Pancreas (tissue), 10 donors: ENCODE data around the gene DHDH. TPM values are rescaled to one million over a fixed set of nuclear protein-coding genes. Genes with fewer than 3 reads are reported as not detected.

Source experiments
- ATAC-seq, 4 donors: fragments of 200-7000 bp; cut with Tn5 transposase; one replicate each; pipeline versions ENCODE4 v1.8.0 to v1.9.1; 2020; ENCODE audit warnings: mild to moderate bottlenecking in 4 of 4, moderate library complexity in 4 of 4
- DNase-seq, 6 donors: peaks; one replicate each; pipeline ENCODE4 v3.0.0-alpha.2; 2020
- FAIRE-seq: peaks from 2 replicates; lab custom pipeline; 2012; peaks lifted over from hg19 to GRCh38; lab: Jason Lieb, UNC
- H3K27ac ChIP-seq, 4 donors: fragments of 200-600 bp; sonication (generic); 1 replicate in 3 of 4; 2 replicates in 1 of 4; pipeline versions ENCODE4 v1.5.0 to v1.8.0; 2020
- H3K27me3 ChIP-seq, 4 donors: fragments of 200-600 bp; one replicate each; pipeline ENCODE4 v1.8.0; 2021
- H3K36me3 ChIP-seq, 3 donors: fragments of 200-600 bp; sonication (generic) in 1 of 3; one replicate each; pipeline versions ENCODE4 v1.5.0 to v1.8.0; 2020 to 2021
- H3K4me1 ChIP-seq, 3 donors: fragments of 200-600 bp; one replicate each; pipeline ENCODE4 v1.8.0; 2021
- H3K4me3 ChIP-seq, 4 donors: fragments of 200-600 bp; sonication (generic) in 2 of 4; one replicate each; pipeline versions ENCODE4 v1.5.0 to v1.8.0; 2020 to 2021
- H3K9me3 ChIP-seq, 4 donors: fragments of 200-600 bp; one replicate each; pipeline ENCODE4 v1.8.0; 2021
- WGBS, 2 donors: extraction: QIAGEN DNeasy Blood & Tissue Kit; methylation state at CpG; one replicate each; pipeline ENCODE4 v1.1.7; 2013; 5-methylcytosine and 5-hydroxymethylcytosine counted together
- intact Hi-C, 3 donors: fragments of 100-400 bp; cut with DNase I; formaldehyde crosslinking; loops; one replicate each; pipeline versions ENCODE4 v1.11.1 to v1.14.2; 2022
- polyA plus RNA-seq, 2 donors: library from polyadenylated mRNA; stranded (reverse); fragments of 200-250 nt; gene quantifications; one replicate each; pipeline ENCODE4 v1.2.3, GENCODE V29; 2013
- total RNA-seq, 6 donors: library from RNA; stranded (reverse); fragmentation: NEBNext Ultra II Directional in 4 of 6; extraction: Animal tissue kit (Norgen Biotek cat#: 25700) in 4 of 6; gene quantifications; one replicate each; pipeline versions ENCODE4 v1.2.1 to v1.2.4, GENCODE V29; 2021 to 2023
- TF ChIP-seq, protein P1 (sequence below), 4 donors: fragments of 200-600 bp; sonication (generic) in 3 of 4; IDR thresholded peaks; one replicate each; pipeline versions ENCODE4 v1.5.0 to v1.8.0; 2021; ENCODE audit warnings: antibody characterized with exemption in 4 of 4
- donor health status: healthy with polysubstance abuse.
- donor health status: DM: no; HTN: no; CAD: no; lungs with moderate emphysema.
- donor health status: DM: no; HTN: no; CAD: no.
- donor health status: control.
- donor health status: control.
- donor health status: Bipolar disorder and iron deficiency.
- donor health status: DM: yes; HTN: yes; CAD: no.
- donor health status: DM: no; HTN: no; CAD: no.
- donor health status: DM: no; HTN: no; CAD: no.
- donor health status: DM: yes; HTN: yes; CAD: no.

DHDH gene
- total and polyA plus RNA-seq, 8 donors: 0.28 to 1.0 (median 0.30) TPM; not detected in 5

- ATAC-seq (no peak), FAIRE-seq (no peak), DNase-seq (no peak)
- H3K4me1 ChIP-seq: peaks cover 14 to 17% (median 15%) of the 10 kb centered on the region in 3 donors
- peak overlapping the region in 2 of 4 donors; percentile 86 to 93 for H3K27ac ChIP-seq
- H3K9me3 ChIP-seq: no peaks in the 10 kb centered on the region
- H3K4me3 ChIP-seq: peak overlapping the region; percentile 42 to 84 (median 64)
- no peaks in the 10 kb centered on the region for H3K36me3 ChIP-seq
- TF ChIP-seq, protein P1, sequence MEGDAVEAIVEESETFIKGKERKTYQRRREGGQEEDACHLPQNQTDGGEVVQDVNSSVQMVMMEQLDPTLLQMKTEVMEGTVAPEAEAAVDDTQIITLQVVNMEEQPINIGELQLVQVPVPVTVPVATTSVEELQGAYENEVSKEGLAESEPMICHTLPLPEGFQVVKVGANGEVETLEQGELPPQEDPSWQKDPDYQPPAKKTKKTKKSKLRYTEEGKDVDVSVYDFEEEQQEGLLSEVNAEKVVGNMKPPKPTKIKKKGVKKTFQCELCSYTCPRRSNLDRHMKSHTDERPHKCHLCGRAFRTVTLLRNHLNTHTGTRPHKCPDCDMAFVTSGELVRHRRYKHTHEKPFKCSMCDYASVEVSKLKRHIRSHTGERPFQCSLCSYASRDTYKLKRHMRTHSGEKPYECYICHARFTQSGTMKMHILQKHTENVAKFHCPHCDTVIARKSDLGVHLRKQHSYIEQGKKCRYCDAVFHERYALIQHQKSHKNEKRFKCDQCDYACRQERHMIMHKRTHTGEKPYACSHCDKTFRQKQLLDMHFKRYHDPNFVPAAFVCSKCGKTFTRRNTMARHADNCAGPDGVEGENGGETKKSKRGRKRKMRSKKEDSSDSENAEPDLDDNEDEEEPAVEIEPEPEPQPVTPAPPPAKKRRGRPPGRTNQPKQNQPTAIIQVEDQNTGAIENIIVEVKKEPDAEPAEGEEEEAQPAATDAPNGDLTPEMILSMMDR (IDR thresholded peaks at IDR 0.05): no peak
- WGBS, 2 donors: 84 to 86% methylated on average over 10 of the region's 10 CpGs
- intact Hi-C loops: loop anchor here in 2 of 3 donors (5.0 to 10.0 kb wide), 3 partner anchors 92 to 172 kb away; partner anchors contain the start of gene PPP1R15A (in 1 of the 2)
- no peaks in the 10 kb centered on the region for H3K27me3 ChIP-seq
Measured at GRCh38 chr19:48966541-48967345, 33.2 kb downstream of the DHDH start.

DNA sequence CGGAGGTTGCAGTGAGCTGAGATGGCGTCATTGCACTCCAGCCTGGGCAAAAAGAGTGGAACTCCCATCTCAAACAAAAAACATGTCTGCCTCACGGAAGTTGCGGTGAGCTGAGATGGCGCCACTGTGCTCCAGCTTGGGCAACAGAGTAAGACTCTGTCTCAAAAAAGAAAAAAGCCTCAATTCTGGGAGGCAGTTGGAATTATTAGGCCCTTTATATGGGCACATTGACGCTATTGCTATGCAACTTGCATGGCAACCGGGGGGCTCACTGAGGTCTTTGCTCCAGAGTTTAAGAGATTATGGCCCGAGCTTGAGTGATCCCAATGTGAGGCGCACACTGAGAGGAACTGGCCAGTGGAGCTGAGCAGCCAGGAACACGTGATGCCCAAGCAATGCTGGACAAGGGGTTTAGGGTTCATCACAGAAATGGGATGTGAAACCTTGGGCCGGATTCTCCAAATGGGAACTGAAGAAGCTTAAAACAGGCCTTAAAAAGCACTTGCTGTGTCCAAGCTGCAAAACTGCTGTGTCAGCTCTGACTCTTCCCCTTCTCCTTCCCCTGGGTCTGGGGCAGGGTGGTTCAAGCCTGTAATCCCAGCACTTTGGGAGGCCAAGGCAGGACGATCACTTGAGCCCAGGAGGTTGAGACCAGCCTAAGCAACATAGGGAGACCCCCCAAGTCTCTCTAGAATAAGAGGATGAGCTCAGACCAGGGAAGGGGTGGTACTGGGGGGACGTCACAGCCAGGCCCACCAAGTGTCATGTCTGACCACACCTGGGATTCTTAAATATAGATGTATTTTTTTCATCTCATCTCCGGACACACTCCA lies 34.1 kb downstream of the DHDH start:
- Histone ChIP-seq H3K9me3 (no peaks in the 10 kb centered on the region), H3K27ac (peak overlapping the region in 2 of 4 donors; percentile 86 to 93), H3K4me1 (peaks cover 14 to 17% (median 15%) of the 10 kb centered on the region in 3 donors), H3K4me3 (peak overlapping the region in 2 of 4 donors; percentile 82 to 84), H3K36me3 (no peaks in the 10 kb centered on the region), H3K27me3 (no peaks in the 10 kb centered on the region)
- ATAC-seq: no peak
- WGBS, 2 donors: 87% methylated on average over 14 of the region's 14 CpGs
- DNase-seq: peak in 1 of 6 donors; percentile 62
- FAIRE-seq: no peak
- intact Hi-C loops: loop anchor here in 2 of 3 donors (5.0 to 10.0 kb wide), 3 partner anchors 93 to 173 kb away; partner anchors contain the start of gene PPP1R15A (in 1 of the 2)
- TF ChIP-seq, protein P1 (IDR thresholded peaks at IDR 0.05): no peak

DNA sequence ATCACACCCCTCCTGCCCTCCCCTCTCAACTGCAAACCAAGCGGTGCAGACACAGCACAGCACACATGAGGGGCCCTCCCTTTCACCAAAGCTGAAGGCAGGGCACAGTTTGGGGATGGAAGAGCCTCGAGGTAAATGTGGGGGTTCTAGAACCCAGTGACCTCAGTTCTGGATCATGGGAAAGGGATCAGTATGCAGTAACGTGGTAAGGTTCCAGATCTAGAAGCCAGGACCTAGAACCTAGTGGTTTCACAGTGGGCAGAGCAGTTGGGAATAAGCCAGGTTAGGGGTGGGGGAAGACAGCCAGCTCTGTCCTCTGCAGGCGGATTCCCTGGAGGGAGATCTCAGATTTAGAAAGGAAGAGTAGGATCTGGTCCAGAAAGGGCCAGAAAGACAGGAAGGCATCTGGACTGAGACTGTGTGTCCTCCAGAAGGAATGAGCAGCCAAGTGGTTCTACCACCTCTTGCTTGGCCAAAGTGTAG lies 34.7 kb downstream of the DHDH start:
- DNase-seq (no peak), FAIRE-seq (no peak), ATAC-seq (no peak)
- WGBS, 2 donors: 59 to 62% methylated on average over 4 of the region's 4 CpGs
- Histone ChIP-seq H3K27me3 (no peaks in the 10 kb centered on the region), H3K4me1 (peaks cover 14 to 17% (median 14%) of the 10 kb centered on the region in 3 donors), H3K4me3 (no peak overlapping the region), H3K36me3 (no peaks in the 10 kb centered on the region), H3K9me3 (no peaks in the 10 kb centered on the region), H3K27ac (peak overlapping the region in 1 of 4 donors; percentile 15)
- intact Hi-C loops: loop anchor here in 2 of 3 donors (5.0 to 10.0 kb wide), 3 partner anchors 93 to 173 kb away; partner anchors contain the start of gene PPP1R15A (in 1 of the 2)
- TF ChIP-seq, protein P1 (IDR thresholded peaks at IDR 0.05): no peak

DNA sequence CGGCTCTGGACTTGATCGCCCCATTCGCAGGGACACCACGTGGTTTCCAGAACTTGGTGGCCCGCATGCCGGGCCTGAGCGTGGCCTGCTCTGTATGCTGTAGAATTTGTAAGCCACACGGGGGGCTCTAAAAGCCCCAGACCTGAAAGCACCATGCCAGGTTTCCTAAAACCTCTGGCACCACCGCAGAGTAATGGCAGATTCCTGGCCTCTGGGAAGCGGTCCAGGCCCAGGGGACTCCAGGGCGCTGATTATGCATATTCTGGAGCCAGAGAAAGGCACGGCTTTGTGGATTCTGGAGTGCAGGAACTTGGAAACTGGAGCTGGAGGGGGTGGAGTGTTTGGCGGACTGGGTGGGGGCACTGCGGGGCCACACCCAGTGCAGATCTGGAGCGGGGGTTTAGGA lies 35.3 kb downstream of the DHDH start:
- ATAC-seq (no peak), FAIRE-seq (no peak), DNase-seq (peak in 1 of 6 donors; percentile 30)
- H3K4me1 ChIP-seq: peaks cover 9 to 14% (median 11%) of the 10 kb centered on the region in 3 donors
- intact Hi-C loops: loop anchor here in 2 of 3 donors (5.0 to 10.0 kb wide), 3 partner anchors 94 to 174 kb away; partner anchors contain the start of gene PPP1R15A (in 1 of the 2)
- TF ChIP-seq, protein P1 (IDR thresholded peaks at IDR 0.05): no peak
- no peaks in the 10 kb centered on the region for H3K36me3 ChIP-seq
- H3K27me3 ChIP-seq: no peaks in the 10 kb centered on the region
- no peaks in the 10 kb centered on the region for H3K9me3 ChIP-seq
- no peak overlapping the region for H3K27ac ChIP-seq
- 88 to 93% methylated on average over 15 of the region's 15 CpGs for WGBS, 2 donors
- H3K4me3 ChIP-seq: no peak overlapping the region
